Sigmoid colon (tissue), 7 donors: Measurements from ENCODE around the gene GAB2. TPM values are rescaled to one million over a fixed set of nuclear protein-coding genes. Genes with fewer than 3 reads are reported as not detected.

Experiments
- DNase-seq: peaks from one replicate; pipeline ENCODE4 v3.0.0-alpha.2; 2019
- H3K27ac ChIP-seq, 4 donors: fragments of 200-600 bp; sonication (generic); one replicate each; pipeline ENCODE4 v1.5.1; 2016 to 2019; ENCODE audit warnings: mild to moderate bottlenecking in 1 of 4
- H3K27me3 ChIP-seq, 3 donors: fragments of 200-600 bp; sonication (generic); one replicate each; pipeline ENCODE4 v1.5.1; 2019; ENCODE audit warnings: mild to moderate bottlenecking in 1 of 3
- H3K36me3 ChIP-seq, 4 donors: fragments of 200-600 bp; sonication (generic); one replicate each; pipeline ENCODE4 v1.5.1; 2016 to 2019
- H3K4me1 ChIP-seq, 4 donors: fragments of 200-600 bp; sonication (generic); one replicate each; pipeline ENCODE4 v1.5.1; 2017 to 2019
- H3K4me3 ChIP-seq, 4 donors: fragments of 200-600 bp; sonication (generic); one replicate each; pipeline ENCODE4 v1.5.1; 2017 to 2019; ENCODE audit warnings: mild to moderate bottlenecking in 2 of 4, moderate library complexity in 1 of 4
- H3K9me3 ChIP-seq, 4 donors: fragments of 200-600 bp in 3 of 4; sonication (generic) in 3 of 4; one replicate each; pipeline versions ENCODE4 v1.5.1 to v1.6.1; 2013 to 2019
- CTCF ChIP-seq, 4 experiments: fragments of 450-650 bp in 3 of 4; fragments of 200-600 bp in 1 of 4; IDR thresholded peaks; one replicate each; pipeline ENCODE4 v1.5.1; 2016 to 2019; ENCODE audit warnings: antibody characterized with exemption in 4 of 4, mild to moderate bottlenecking in 3 of 4, moderate library complexity in 2 of 4
- EP300 ChIP-seq, 4 donors: sonication (generic); formaldehyde crosslinking; IDR thresholded peaks; one replicate each; pipeline ENCODE4 v1.6.1; 2017; ENCODE audit warnings: antibody characterized with exemption in 4 of 4
- POLR2A ChIP-seq, 2 donors: fragments of 450-650 bp; IDR thresholded peaks; one replicate each; pipeline ENCODE4 v1.6.1; 2016; ENCODE audit warnings: antibody characterized with exemption in 2 of 2, mild to moderate bottlenecking in 2 of 2, moderate library complexity in 2 of 2
- POLR2AphosphoS5 ChIP-seq, 4 donors: sonication (generic); formaldehyde crosslinking; IDR thresholded peaks; one replicate each; pipeline ENCODE4 v1.6.1; 2017; ENCODE audit warnings: antibody characterized with exemption in 4 of 4
- WGBS, 2 donors: extraction: QIAGEN DNeasy Blood & Tissue Kit; methylation state at CpG; one replicate each; pipeline ENCODE4 v1.1.7; 2013; 5-methylcytosine and 5-hydroxymethylcytosine counted together
- intact Hi-C: fragments of 100-400 bp; cut with DNase I; formaldehyde crosslinking; loops from one replicate; pipeline ENCODE4 v1.15.1; 2023
- polyA plus RNA-seq, 3 donors: library from polyadenylated mRNA; stranded (reverse); fragments of 200-250 nt; gene quantifications; one replicate each; pipeline ENCODE4 v1.2.3, GENCODE V29; 2013
- total RNA-seq, 4 donors: library from RNA; depleted of rRNA; stranded (reverse); fragments of >200 nt; gene quantifications; one replicate each; pipeline ENCODE4 v1.1.0, GENCODE V29; 2016
- donor health status: healthy with polysubstance abuse.
- donor health status: Bipolar disorder and iron deficiency.
- donor health status: healthy.

GAB2 gene
- total and polyA plus RNA-seq, 7 donors: 10.8 to 23.5 (median 13.6) TPM

GRCh38 chr11:78391424-78391823 lies 26.2 kb downstream of the GAB2 start:
- Histone ChIP-seq H3K27ac (no peak overlapping the region), H3K4me1 (peaks cover 0 to 7% (median 0%) of the 10 kb centered on the region in 4 donors), H3K9me3 (no peaks in the 10 kb centered on the region), H3K4me3 (no peak overlapping the region), H3K27me3 (no peaks in the 10 kb centered on the region), H3K36me3 (no peaks in the 10 kb centered on the region)
- no peak for DNase-seq
- intact Hi-C loops: no loop called here
- 95 to 96% methylated on average over 1 of the region's 1 CpG for WGBS, 2 donors
- TF ChIP-seq POLR2AphosphoS5 (IDR thresholded peaks at IDR 0.05) (no peak), CTCF (IDR thresholded peaks at IDR 0.05) (no peak), EP300 (IDR thresholded peaks at IDR 0.05) (no peak), POLR2A (IDR thresholded peaks at IDR 0.05) (no peak)

DNA sequence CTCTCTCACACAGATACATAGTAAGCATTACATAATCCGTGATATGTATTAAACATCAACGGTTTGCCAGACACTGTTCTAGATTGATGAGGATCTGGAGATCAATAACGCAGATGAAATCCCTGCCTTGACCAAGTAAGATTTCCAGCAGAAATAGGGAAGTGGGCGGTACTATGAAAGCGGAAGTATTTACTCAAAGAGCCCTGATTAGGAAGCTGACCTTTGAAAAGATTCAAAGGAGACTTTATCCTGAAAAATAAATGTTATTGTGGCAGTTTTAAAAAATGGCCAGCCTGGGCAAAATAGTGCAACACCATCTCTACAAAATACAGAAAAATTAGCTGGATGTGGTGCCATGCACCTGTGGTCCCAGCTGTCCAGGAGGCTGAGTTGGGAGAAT lies 26.8 kb downstream of the GAB2 start:
- Histone ChIP-seq H3K4me3 (no peak overlapping the region), H3K4me1 (peaks cover 0 to 7% (median 0%) of the 10 kb centered on the region in 4 donors), H3K27ac (no peak overlapping the region), H3K9me3 (no peaks in the 10 kb centered on the region), H3K36me3 (no peaks in the 10 kb centered on the region), H3K27me3 (no peaks in the 10 kb centered on the region)
- intact Hi-C loops: no loop called here
- no peak for DNase-seq
- no peak for TF ChIP-seq EP300 (IDR thresholded peaks at IDR 0.05)
- no peak for TF ChIP-seq POLR2A (IDR thresholded peaks at IDR 0.05)
- no peak for TF ChIP-seq CTCF (IDR thresholded peaks at IDR 0.05)
- no peak for TF ChIP-seq POLR2AphosphoS5 (IDR thresholded peaks at IDR 0.05)
- WGBS, 2 donors: 83 to 85% methylated on average over 5 of the region's 5 CpGs

GRCh38 chr11:78386215-78386941 lies 31.2 kb downstream of the GAB2 start:
- intact Hi-C loops: no loop called here
- H3K4me1 ChIP-seq: peaks cover 0 to 10% (median 6%) of the 10 kb centered on the region in 4 donors
- H3K36me3 ChIP-seq: no peaks in the 10 kb centered on the region
- WGBS, 2 donors: 81 to 85% methylated on average over 3 of the region's 3 CpGs
- no peak overlapping the region for H3K27ac ChIP-seq
- peaks cover 0 to 6% (median 2%) of the 10 kb centered on the region in 4 donors for H3K9me3 ChIP-seq
- DNase-seq: no peak
- no peak overlapping the region for H3K4me3 ChIP-seq
- no peak for TF ChIP-seq POLR2AphosphoS5 (IDR thresholded peaks at IDR 0.05)
- no peak for TF ChIP-seq POLR2A (IDR thresholded peaks at IDR 0.05)
- no peak for TF ChIP-seq EP300 (IDR thresholded peaks at IDR 0.05)
- TF ChIP-seq CTCF (IDR thresholded peaks at IDR 0.05): no peak
- H3K27me3 ChIP-seq: no peaks in the 10 kb centered on the region

GRCh38 chr11:78385205-78385604 lies 32.4 kb downstream of the GAB2 start:
- Histone ChIP-seq H3K4me1 (peaks cover 0 to 10% (median 6%) of the 10 kb centered on the region in 4 donors), H3K27me3 (no peaks in the 10 kb centered on the region), H3K27ac (no peak overlapping the region), H3K4me3 (no peak overlapping the region), H3K36me3 (no peaks in the 10 kb centered on the region), H3K9me3 (peaks cover 0 to 6% (median 2%) of the 10 kb centered on the region in 4 donors)
- TF ChIP-seq CTCF (IDR thresholded peaks at IDR 0.05): no peak
- TF ChIP-seq EP300 (IDR thresholded peaks at IDR 0.05): no peak
- 88 to 94% methylated on average over 1 of the region's 1 CpG for WGBS, 2 donors
- intact Hi-C loops: no loop called here
- no peak for DNase-seq

DNA sequence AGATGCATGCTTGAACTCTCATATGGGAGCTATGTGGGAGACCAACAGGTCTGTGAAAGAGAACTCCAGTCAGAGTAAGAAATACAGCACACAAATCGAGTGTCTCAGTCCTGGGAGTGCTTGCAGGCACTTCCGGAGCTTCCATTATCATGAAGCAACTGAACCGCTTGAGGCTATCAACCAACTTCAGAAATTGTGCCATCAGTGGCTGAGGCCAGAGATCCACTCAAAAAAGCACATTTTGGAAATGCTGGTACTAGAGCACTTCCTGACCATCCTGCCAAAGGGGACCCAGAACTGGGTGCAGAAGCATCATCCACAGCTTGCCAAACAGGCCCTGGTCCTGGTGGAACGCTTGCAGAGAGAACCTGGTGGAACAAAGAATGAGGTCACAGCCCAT lies 33.4 kb downstream of the GAB2 start:
- Histone ChIP-seq H3K4me3 (no peak overlapping the region), H3K4me1 (peaks cover 0 to 10% (median 6%) of the 10 kb centered on the region in 4 donors), H3K27ac (no peak overlapping the region), H3K36me3 (no peaks in the 10 kb centered on the region), H3K9me3 (peaks cover 0 to 6% (median 2%) of the 10 kb centered on the region in 4 donors), H3K27me3 (no peaks in the 10 kb centered on the region)
- DNase-seq: no peak
- intact Hi-C loops: no loop called here
- TF ChIP-seq CTCF (IDR thresholded peaks at IDR 0.05) (no peak), POLR2AphosphoS5 (IDR thresholded peaks at IDR 0.05) (no peak)
- WGBS, 2 donors: 94 to 95% methylated on average over 4 of the region's 4 CpGs
